Left colon (tissue), 2 donors: ENCODE measurements around the gene PLAAT2. TPM values are rescaled to one million over a fixed set of nuclear protein-coding genes. Genes with fewer than 3 reads are reported as not detected.
"Not testable (repeated sequence)": the region's sequence is repeated elsewhere in the genome, so short reads cannot be mapped to it uniquely, and the experiment has no call there.

Source experiments
- ATAC-seq: fragments of 200-7000 bp; cut with Tn5 transposase; one replicate; pipeline ENCODE4 v1.9.1; 2020; ENCODE audit warnings: mild to moderate bottlenecking, moderate library complexity
- DNase-seq, 2 donors: peaks; one replicate each; pipeline ENCODE4 v3.0.0-alpha.2; 2020
- intact Hi-C, 2 donors: fragments of 100-400 bp; cut with DNase I in 1 of 2; cut with micrococcal nuclease in 1 of 2; formaldehyde crosslinking; loops; one replicate each; pipeline versions ENCODE4 v1.11.2 to v1.14.0; 2022; cut with DNase I, micrococcal nuclease
- total RNA-seq, 2 donors: library from RNA; stranded (reverse); fragmentation: NEBNext Ultra II Directional; extraction: Animal tissue kit (Norgen Biotek cat#: 25700); gene quantifications; one replicate each; pipeline ENCODE4 v1.2.1, GENCODE V29; 2021
- donor health status: DM: no; HTN: no; CAD: no.
- donor health status: DM: yes; HTN: yes; CAD: no.

Gene PLAAT2
- total RNA-seq, 2 donors from 2014 or later: 3.8 to 53.6 TPM

DNA sequence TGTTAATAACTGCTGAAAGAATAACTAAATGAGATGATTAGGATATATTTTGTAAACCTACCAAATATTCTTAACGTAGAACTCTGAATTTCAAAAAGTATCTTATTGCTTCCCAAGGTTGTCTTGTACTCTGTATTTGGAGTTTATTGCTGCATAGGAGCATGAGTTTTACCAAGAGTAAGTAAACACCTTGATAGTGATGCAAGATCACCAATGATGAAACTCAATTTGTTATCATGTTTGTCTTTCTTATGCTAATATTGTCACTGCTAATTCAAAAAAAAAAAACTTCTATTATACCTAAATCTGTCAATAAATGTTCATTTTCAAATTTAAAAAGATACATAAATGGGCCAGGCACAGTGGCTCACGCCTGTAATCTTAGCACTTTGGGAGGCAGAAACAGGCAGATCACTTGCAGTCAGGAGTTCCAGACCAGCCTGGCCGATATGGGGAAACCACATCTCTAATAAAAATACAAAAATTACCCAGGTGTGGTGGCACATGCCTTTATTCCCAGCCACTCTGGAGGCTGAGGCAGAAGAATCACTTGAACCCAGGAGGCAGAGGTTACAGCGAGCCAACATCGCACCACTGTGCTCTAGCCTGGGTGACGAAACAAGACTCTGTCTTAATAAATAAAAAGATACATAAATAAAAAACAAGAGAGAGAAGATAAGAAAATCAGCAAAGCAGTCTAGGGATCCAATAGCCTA is 23.4 kb upstream of the PLAAT2 start:
- ATAC-seq: no peak
- intact Hi-C loops: no loop called here

DNA sequence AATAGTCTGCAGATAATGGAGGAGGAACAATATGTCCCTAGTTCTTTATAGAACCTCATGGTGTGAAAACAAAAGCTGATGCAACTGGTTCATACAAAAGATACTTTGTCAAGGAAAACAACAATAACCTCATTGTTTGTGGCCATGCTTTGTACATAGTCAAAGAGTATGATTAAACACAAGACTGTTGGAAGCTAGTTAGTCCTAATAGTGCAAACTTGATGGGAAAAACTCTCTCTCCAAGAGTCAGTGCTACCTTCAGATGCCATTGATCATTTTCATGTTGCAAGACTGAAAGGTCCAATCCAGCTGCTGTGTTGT is 20.1 kb upstream of the PLAAT2 start:
- ATAC-seq (no peak), DNase-seq (no peak)
- intact Hi-C loops: no loop called here

More for the DNA sequence above, 23.4 kb upstream of the PLAAT2 start:
- DNase-seq: no peak

DNA sequence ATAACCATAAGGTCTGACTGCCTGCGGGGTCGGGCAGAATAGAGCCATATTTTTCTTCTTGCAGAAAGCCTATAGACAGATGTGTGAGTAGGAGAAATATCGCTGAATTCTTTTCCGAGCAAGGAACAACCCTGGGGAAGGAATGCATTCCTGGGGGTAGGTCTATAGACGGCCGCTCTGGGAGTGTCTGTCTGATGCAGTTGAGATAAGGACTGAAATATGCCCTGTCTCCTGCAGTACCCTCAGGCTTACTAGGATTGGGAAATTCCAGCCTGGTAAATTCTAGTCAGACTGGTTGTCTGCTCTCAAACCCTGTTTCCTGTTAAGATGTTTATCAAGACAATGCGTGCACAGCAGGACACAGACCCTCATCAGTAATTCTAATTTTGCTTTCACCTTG is 18.0 kb upstream of the PLAAT2 start:
- DNase-seq, intact Hi-C loops, ATAC-seq: not testable (repeated sequence)

DNA sequence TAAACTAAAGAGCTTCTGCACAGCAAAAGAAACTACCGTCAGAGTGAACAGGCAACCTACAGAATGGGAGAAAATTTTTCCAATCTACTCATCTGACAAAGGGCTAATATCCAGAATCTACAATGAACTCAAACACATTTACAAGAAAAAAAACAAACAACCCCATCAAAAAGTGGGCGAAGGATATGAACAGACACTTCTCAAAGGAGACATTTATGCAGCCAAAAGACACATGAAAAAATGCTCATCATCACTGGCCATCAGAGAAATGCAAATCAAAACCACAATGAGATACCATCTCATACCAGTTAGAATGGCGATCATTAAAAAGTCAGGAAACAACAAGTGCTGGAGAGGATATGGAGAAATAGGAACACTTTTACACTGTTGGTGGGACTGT is 15.7 kb upstream of the PLAAT2 start:
- ATAC-seq, intact Hi-C loops, DNase-seq: not testable (repeated sequence)

DNA sequence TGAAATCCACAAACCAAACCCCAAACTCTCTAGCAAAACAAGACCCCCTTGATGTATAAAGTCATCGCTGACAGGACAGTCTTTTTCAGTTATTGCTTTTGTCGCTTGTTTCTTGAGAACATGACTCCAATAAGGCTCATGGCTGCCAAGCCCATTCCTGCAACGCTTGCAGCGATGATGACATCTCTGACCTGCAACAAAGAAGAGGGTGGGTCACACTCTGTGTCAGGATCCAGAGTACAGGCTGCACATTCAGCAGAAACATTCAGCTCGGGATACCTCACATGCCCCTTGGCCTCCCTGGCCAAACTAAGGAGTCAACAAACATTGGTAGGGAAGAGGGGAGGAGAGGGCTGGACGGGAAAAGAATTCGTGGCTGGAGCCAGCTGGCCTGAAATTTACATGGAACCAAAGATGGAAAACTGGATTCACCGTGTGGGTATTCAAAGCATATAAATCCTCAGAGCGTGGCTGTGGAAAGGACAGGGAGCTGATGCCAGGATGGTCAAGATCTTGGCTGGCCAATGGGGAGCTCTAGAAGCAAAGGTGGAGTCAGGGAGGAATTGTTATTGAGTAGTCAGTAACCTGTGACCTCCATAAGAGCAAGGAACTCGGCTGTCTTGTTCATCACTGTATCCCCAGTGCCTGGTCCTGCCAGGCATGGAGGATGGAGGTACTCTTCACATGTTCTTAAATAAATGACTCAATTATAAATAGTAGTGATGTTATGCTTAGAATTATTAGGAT is 11.8 kb upstream of the PLAAT2 start:
- peak; percentile 62 for ATAC-seq
- DNase-seq: peak; percentile 18 to 58
- intact Hi-C loops: no loop called here

DNA sequence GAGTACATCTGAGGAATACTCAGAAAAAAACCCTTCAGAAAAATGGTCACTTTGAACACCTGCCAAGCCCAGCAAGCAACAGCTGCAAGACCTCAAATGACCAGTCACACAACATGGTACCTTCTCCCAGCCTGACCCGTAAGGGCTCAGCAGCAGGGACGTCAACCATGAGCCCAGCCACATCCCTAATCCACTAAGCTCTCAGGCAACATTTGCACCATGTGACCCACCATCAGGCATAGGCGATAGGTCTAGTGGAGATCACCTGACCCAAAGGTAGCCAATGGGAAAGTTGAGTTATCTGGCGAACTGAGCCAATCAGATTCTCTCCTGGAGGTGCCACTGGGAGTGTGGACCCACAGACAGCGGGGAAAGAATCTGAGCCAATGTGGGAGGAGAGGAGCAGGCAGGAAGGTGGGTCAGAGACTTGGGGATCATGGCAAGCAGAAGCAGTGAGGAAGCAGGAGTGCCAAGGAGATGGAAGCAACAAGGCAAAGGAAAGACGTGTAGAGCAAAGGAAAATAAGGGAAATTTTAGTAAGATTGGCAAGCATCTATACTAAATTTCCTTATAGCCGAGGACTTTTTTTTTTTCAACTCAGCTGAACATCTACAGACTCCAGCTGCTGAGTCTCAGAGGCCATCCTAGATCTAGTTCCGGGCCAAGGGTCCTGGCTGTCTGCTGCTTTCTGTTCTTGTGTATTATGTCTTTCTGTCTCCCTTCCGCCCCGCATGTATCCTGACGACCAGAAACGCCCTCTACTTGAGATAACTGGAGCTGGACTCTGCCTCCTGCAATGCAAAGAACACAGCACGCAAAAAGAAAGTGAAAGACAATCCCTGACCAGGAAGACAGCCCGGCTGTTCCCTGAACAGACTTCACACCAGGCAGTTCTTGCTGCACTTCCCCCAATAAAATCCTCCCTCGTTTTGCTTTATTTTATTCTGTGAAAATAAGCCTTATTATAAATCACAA is 11.0 kb upstream of the PLAAT2 start:
- ATAC-seq (peak; percentile 99), DNase-seq (peak; percentile 72 to 87)
- intact Hi-C loops: no loop called here

DNA sequence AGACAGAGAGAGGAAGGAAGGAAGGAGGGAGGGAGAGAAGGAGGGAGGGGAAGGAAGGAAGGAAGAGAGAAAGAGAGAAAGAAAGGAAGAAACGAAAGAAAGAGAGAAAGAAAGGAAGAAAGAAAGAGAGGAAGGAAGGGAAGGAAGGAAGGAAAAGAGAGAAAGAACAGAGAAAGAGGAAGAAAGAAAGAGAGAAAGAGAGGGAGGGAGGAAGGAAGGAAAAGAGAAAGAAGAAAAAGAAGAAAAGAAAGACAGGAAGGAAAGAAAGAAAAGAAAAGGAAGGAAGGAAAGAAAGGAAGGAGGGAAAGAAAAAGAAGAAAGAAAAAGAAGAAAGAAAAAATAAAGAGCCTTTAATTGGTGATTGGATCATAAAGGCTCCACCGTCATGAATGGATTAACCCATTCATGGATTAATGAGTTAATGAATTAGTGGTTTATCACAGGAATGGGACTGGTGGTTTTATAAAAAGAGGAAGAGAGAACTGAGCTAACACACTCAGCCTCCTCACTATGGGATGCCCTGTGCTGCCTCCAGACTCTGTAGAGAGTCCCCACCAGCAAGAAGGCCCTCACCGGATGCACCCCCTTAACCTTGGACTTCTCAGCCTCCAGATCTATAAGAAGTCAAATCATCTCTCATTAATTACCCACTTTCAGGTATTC is 9.0 kb upstream of the PLAAT2 start:
- intact Hi-C loops: no loop called here
- DNase-seq (no peak), ATAC-seq (no peak)

DNA sequence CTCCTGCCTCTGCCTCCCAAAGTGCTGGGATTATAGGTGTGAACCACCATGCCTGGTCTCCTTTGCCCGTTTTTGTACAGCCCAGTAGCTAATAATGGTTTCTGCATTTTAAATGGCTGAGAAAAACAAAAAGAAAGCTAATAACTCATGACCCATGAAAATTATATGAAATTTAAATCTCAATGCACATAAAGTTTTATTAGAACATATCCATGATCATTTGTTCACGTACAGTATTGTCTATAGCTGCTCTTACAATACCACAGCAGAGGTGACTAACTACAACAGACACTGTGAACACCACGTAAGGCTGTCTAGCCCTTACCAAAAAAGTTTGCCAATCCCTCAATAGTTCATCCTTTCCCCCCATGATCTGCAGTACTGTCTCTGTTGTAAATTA is 6.4 kb upstream of the PLAAT2 start:
- DNase-seq: no peak
- ATAC-seq: no peak
- intact Hi-C loops: no loop called here

DNA sequence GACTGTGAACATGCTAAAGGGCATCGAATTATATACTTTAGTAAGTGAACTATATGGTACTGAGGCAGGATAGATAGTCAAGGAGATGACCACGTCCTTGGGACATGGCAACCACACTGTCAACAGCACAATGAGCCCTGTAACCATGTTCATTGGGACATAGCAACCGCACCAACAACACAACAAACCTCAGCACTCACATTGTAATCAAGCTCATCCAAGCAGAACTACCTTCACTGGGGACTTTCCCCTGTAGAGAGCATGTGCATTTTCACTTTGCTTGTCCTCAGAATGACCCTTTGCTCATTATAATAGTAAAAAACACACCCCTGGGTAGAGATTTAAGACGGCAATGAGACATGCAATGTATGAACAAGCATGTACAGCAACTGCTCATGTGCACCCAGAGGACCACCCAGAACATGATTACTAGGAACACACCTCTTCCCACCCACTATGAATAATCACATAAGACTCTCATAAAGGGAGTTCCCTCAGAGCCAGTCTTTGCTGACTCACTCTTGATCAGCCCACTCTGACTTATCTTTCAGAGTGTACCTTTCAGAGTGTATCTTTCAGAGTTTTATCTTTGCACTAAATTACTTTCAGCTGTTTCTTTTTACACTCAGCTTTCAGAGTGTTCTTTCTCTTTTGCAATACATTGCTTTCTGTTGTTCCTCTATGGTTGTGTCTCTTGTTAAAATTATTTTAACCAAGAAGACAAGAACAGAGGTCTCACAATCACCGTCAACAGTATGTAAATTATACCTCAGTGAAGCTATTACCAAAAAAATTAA is 4.1 kb upstream of the PLAAT2 start:
- intact Hi-C loops: no loop called here
- DNase-seq (peak; percentile 20 to 60), ATAC-seq (peak; percentile 71)

DNA sequence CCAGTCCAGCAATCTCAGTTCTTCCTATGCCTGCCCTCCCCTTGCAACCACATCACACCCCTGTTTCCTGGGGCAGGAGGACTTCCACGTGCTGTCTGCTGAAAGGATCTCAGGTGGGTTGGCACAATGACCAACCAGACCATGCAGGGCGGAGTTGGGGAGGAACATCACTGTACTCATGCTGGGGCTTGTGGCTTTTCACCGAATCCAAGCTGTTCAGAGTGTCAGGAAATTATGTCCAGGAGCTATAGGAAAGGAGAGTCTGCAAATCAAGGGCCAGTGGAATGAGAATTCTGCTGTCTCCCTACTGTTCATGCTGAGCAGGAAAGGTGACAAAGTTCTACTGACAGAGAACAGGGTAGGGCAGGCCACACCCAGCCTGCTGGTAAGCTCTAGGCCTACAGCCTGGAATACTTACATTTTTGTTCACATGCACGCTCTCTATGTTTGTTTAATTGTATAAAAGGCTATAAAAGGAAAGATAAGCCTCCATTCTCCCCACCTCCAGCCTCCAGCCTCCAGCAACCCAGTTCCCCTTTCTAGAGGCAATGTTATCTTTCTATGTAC is 1.7 kb upstream of the PLAAT2 start:
- intact Hi-C loops: no loop called here
- ATAC-seq (peak; percentile 86), DNase-seq (peak; percentile 73 to 84)

DNA sequence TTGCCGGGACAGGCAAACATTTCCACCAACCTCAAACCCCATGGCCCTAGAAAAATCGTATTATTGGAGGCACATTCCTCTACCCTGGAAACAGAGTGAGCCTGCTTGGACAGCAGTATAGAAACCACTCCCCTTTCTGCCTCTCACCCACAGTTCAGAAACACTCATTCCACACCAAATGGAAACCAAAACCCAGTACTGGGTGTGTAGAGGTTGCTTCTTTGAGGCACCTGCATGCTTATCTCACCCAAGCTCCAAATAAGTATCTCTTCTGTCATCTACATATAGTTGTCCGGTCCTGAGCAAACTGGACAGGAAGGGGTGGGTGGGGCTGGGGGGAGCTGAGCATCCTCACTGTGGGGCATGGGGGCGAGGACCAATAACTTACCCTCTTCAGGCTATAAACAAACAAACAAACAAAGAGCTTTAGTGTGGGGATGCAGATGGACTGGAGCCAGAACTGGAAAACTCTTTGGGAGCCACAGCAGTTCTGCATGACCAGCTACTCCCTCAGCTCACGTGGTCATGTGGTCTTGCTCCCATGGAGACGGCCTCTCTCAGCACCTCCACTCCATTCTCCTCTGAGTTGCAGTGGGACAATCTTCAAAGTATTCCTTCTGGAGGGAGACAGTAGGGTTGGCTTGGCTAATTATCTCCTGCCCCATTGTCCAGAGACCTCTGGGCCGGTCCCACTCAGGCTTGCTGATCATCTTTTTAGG is 1.0 kb upstream of the PLAAT2 start:
- ATAC-seq (peak; percentile 30), DNase-seq (peak in 1 of 2 donors; percentile 43)
- intact Hi-C loops: no loop called here

DNA sequence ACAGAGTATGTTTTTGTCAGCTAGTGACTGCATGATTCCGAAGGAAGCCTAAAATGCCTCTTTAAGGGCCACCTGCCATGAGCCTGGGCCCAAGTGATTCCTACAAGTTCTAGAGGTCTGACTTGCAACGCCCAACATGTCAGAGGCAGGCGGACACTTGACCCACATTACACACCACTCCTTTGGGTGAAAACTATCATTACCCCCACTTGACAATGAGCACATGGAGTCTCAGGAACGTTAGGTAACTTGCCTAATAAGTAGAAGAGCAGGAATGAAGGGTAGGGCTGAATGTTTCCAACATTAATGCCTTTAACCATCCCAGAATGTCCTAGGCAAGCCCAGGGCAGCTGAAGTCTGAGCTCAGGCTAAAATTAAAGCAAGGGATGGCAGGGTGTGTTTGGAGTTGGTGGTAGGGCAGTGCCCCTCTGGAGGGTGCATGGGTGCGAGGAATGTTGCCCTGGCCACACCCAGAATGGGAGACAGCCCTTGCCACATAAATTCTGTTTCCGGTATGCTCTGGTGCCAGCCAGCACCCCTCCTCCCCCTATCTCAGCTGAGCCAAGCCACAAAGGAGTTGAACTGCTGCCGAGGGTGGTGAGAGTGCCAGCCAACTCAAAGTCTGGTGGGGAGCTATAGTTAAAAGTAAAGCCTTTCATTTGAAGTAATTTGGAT is 2.5 kb downstream of the PLAAT2 start:
- intact Hi-C loops: no loop called here
- DNase-seq: peak; percentile 39 to 71
- ATAC-seq: peak; percentile 26

DNA sequence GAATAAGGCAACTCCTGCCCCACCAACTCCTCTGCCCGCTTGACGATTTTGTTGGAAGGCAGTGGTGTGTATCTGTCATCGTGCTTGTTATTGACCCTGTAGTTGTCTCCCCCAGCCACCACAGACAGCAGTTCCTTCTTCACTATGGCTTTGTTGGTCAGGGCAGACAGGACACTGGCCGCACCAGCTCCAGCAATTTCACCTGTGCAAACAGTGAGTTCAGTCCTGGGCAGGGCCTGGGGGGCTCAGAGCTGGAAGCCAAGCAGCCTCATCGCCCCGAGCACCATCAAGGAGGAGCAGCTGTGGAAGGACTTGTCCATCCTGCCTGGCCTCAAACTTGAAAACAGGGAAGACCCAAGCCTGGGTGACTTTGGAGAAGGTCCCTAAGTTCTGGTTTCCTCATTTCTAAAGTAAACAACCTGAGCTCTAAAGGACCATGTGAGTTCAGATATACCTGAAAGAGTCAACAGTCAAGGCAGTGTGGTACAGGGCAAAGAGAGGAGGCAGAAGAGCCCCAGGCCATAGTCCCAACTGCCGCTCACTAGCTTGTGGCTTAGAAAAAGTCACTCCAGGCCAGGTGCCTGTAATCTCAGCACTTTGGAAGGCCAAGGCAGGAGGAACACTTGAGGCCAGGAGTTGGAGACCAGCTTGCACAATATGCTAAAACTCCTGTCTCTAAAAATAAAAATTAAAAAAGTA is 4.6 kb downstream of the PLAAT2 start:
- DNase-seq (no peak), ATAC-seq (peak; percentile 12)

DNA sequence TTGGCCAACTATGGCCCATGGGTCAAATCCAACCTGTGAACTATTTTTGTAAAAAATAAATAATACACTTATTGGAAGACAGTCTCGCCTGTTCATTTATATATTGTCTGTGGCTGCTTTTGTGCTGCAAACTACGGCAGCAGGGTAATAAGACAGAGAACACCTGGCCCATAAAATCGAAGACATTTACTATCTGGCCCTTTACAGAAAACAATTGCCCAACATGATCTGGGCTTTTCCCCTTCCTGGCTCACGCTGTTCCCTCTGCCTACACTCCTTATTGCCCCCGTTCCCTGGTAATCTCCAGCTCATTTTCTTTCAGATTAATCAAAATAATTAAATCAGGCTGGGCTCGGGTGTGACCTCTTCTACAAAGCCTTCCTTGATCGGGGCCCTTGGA is 5.6 kb downstream of the PLAAT2 start:
- intact Hi-C loops: no loop called here
- DNase-seq (no peak), ATAC-seq (no peak)

More for the DNA sequence above, 4.6 kb downstream of the PLAAT2 start:
- intact Hi-C loops: no loop called here

DNA sequence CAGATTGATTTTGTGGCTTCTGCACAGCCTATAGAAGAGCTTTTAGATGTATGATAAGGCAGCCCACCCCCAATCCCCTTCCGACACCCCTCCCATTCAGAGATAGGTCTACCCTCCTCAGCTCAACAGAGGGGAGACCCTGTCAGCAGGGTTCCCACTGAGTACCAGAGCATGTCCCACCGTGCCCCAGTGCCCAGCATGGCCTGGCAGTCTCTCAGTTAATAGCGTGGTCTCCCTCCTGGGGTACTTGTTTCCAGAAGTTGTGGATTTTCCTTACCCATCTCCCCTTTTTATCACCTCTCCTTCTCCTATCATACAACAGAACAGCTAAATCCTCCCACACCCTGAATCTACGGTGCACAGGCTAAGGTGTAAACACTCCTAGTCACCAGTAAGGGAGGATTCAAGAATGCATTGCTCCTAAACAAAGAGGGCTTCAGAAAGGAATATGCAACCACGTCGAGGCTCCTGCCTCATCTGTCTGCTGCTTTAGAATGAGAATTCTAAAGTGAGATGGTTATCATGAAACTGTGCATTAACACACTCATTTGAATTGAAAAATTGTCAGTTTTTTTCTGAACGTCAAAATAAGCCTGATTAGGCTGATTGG is 6.7 kb downstream of the PLAAT2 start:
- DNase-seq (no peak), ATAC-seq (no peak)
- intact Hi-C loops: no loop called here

DNA sequence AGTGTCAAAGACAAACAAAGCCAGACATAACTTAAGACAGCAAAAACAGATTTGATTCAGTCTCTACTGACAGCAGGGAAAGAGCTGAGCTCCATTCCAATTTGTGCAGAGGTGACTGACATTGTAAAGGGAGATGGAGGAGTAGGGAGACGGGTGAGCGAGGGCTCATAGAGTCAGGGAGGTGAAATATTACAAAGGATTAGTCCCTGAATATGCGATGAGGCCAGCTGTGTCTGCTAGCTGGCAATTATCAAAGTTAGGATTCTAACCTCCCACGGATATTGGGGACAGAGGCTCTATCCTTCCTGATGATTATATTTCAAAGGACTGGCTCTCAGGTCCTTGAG is 8.3 kb downstream of the PLAAT2 start:
- no peak for DNase-seq
- no peak for ATAC-seq
- intact Hi-C loops: no loop called here
